ENCODE measurements around the gene PDE4D. TPM values are rescaled to one million over a fixed set of nuclear protein-coding genes. Genes with fewer than 3 reads are reported as not detected.

The PDE4D gene
- total and polyA plus RNA-seq, 10 of the 15 experiments (the other 5 are each of a cell fraction or from before 2014, with no cell fraction given), result 0.87 to 4.1 (median 2.2) TPM

DNA sequence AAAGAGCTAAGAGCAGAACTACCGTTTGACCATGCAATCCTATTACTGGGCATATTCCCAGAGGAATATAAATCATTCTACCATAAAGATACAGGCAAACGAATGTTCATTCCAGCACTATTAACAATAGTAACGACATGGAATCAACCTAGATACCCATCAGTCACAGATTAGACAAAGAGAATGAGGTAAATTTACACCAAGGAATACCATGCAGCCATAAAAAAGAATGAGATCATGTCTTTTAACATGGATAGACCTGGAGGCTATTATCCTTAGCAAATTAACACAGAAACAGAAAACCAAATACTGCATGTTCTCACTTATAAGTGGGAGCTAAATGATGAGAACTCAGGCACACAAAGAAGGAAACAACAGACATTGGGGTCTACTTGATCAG lies 641.9 kb downstream of the PDE4D start:
- H3K9me3 ChIP-seq (replicated peaks; ENCODE audit: control insufficient read depth, insufficient read depth, low read length), result no peaks in the 10 kb centered on the region
- H3K79me2 ChIP-seq (ENCODE audit: control insufficient read depth, insufficient read depth, low read length), result no peaks in the 10 kb centered on the region
- DNase-seq (ENCODE audit: low read depth, low spot score) (no peak), FAIRE-seq (no peak), ATAC-seq (no peak)
- WGBS (ENCODE audit: insufficient coverage, insufficient replicate concordance, low lambda C conversion rate, missing lambda C conversion rate), result 3% methylated on average over 3 of the region's 3 CpGs
- no peak overlapping the region for H2AFZ ChIP-seq (ENCODE audit: control insufficient read depth, low read depth, low read length)
- no peaks in the 10 kb centered on the region; a peak in 1 of 4 replicates for H3K27me3 ChIP-seq (replicated peaks in 1 of 2; ENCODE audit: control insufficient read depth in 2 of 2, insufficient read depth in 2 of 2, low read length in 1 of 2)
- ChIA-PET CTCF (no interaction called here), POLR2A (no interaction called here), RAD21 (ENCODE audit: unreplicated experiment) (no interaction called here), SMC1A (ENCODE audit: uncharacterized antibody, unreplicated experiment) (no interaction called here)
- intact Hi-C loops (cut with micrococcal nuclease; ENCODE audit: unreplicated experiment) (no loop called here), in situ Hi-C loops (cut with MboI) (no loop called here)
- H3K27ac ChIP-seq (ENCODE audit: control insufficient read depth, insufficient read depth), result no peak overlapping the region
- TF ChIP-seq CHD1 (IDR thresholded peaks at IDR 0.05; ENCODE audit: low read depth, low read length) (no peak), CBFB (IDR thresholded peaks at IDR 0.05; ENCODE audit: low read depth) (no peak), POLR2A (IDR thresholded peaks at IDR 0.05; ENCODE audit: low read depth, low read length) (no peak), NR2F1 (conservative IDR thresholded peaks at IDR 0.05) (no peak), NFIC (IDR thresholded peaks at IDR 0.05; ENCODE audit: low read depth, low read length) (no peak), TCF12 (IDR thresholded peaks at IDR 0.05; ENCODE audit: low read depth, low read length) (no peak), CBX3 (IDR thresholded peaks at IDR 0.05; ENCODE audit: borderline replicate concordance, low read depth) (no peak), POLR2AphosphoS2 (IDR thresholded peaks at IDR 0.05; ENCODE audit: low read depth, low read length) (no peak), MYB (IDR thresholded peaks at IDR 0.05; ENCODE audit: borderline replicate concordance, low read depth, low read length) (no peak), HCFC1 (IDR thresholded peaks at IDR 0.05; ENCODE audit: low read length) (no peak), RELA (IDR thresholded peaks at IDR 0.05; ENCODE audit: borderline replicate concordance, partially characterized antibody) (no peak), NFYA (IDR thresholded peaks at IDR 0.05; ENCODE audit: borderline replicate concordance, low read depth, low read length) (no peak), STAT3 (IDR thresholded peaks at IDR 0.05; ENCODE audit: low read depth, low read length) (no peak), SREBF2 (IDR thresholded peaks at IDR 0.05; ENCODE audit: low read length) (no peak), RCOR1 (conservative IDR thresholded peaks at IDR 0.05; ENCODE audit: low read depth, low read length) (no peak), CREM (IDR thresholded peaks at IDR 0.05; ENCODE audit: low read depth) (no peak)
- H3K4me1 ChIP-seq (ENCODE audit: control insufficient read depth, insufficient read depth, low read length), result no peaks in the 10 kb centered on the region
- no peak overlapping the region for H3K9ac ChIP-seq (ENCODE audit: control insufficient read depth, insufficient read depth, low read length)
- BruUV-seq (replicated peaks), result no TSS peak
- H4K20me1 ChIP-seq (ENCODE audit: control insufficient read depth, insufficient read depth), result no peaks in the 10 kb centered on the region
- H3K4me3 ChIP-seq, result no peak overlapping the region
- no peak overlapping the region for H3K4me2 ChIP-seq (ENCODE audit: control insufficient read depth, insufficient read depth)
- H3K36me3 ChIP-seq (ENCODE audit: control insufficient read depth in 2 of 2, insufficient read depth in 2 of 2, low read length in 1 of 2), result no peaks in the 10 kb centered on the region

Data from GM12878 (cell line).